NCI-H82 treated with DMSO at 0.1 percent for 48 hours (cell line): ENCODE results near the gene SLC16A13.
"Not testable (repeated sequence)": the region's sequence is repeated elsewhere in the genome, so short reads cannot be mapped to it uniquely, and the experiment has no call there.

Experiments
- DNase-seq: peaks from one replicate; lab custom pipeline; 2025; ENCODE audit not compliant: unreplicated experiment; lab: John Stamatoyannopoulos, UW

The SLC16A13 gene

DNA sequence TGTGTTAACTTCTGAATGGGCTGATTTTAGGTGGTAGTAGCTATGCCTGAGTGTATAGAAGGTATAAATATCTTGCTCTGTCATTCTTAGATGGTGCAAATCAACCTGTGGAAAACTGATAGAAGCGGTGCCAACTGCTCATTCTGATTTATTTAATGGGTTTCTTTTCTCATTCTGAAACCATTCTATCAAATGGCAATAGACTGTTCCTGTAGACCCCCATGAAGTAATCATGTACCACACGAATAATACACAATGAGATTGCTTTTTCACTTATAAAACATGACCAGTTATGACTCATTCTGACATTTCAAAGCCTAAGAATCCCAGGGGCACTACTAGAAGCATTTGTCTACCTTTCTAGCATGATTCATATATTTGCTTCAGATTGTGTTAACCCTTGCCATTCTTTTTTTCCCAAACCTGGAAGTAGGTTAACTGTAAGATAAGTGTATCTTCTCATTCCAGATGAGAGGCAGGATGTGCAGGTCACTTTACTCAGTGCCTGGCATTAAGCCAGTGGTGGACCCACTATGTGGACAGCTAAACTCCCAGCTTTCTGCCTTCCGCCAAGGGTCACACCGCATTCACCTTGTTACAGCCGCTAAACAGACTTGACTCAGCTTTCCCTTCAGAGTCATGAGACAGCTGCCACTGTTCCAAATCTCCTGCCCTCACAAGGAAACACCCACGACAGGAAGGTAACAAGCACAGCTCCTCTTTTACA lies 24.5 kb downstream of the SLC16A13 start:
- DNase-seq: no peak

DNA sequence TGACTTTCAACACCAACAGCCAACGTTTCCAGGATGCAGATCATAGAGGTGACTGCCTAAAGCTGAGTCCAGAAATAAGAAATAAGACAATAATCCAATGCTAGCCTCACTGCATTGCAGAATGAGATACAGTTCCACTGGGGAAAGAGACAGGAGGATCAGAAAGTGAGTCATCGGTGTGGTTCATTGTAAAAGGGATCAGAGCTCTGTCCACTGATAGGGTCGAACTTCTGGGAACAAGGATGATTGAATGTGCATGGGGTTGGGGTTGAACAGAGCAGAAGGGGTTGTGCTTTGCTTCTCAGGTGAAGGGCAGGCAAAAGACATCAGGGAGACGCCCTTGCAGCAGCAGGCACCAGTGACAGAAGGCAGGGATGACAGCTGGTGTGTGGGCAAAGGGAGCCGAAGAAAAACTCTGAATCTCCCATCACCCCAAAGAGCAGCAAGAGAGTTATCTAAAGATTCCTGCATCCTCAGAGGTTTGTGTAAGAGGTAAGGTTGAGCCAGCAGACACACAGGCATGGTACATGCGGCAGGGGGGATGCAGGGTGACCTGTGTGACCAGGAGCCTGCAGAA lies 27.8 kb downstream of the SLC16A13 start:
- DNase-seq: no peak

DNA sequence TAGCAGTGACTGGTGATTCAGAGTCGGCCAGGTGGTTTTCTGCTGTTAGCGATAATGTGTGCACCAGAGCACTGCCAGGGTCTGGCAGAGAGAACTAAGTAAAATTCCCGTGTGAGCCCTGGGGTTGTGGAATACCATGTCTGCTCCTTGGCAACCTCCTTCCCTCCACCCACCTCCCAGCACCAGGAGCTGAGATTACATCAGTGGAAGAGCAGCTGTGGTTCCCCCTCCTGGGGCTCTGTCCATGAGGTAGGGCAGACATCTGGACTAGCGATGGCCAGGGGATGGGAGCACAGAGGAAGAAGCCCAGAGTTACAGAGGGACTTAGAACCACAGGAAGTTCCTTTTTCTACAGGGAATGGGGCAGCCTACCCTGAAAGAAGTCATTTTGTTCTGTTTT lies 28.4 kb downstream of the SLC16A13 start:
- DNase-seq: no peak

DNA sequence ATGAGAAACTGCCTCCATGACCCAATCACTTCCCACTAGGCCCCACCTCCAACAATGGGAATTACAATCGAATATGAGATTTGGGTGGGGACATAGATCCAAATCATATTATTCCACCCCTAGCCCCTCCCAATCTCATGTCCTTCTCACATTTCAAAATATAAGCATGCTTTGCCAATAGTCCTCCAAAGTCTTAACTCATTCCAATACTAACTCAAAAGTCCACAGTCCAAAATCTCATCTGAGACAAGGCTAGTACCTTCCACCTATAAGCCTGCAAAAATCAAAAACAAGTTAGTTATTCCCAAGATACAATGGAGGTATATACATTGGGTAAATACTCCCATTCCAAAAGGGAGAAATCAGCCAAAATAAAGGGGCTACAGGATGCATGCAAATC lies 31.4 kb downstream of the SLC16A13 start:
- no peak for DNase-seq

DNA sequence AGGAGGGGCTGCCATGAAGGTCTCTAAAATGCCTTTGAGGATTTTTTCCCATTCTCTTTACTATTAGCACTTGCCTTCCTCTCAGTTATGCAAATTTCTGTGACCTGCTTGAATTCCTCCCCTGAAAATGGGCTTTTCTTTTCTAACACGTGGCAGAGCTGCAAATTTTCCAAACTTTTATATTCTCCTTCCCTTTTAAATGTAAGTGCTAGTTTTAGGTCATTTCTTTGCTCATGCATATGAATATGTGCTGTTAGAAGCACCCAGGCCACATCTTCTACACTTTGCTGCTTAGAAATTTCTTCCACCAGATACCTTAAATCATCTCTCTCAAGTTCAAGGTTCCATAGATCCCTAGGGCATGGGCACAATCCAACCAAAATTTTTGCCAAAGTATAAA lies 32.5 kb downstream of the SLC16A13 start:
- no peak for DNase-seq

DNA sequence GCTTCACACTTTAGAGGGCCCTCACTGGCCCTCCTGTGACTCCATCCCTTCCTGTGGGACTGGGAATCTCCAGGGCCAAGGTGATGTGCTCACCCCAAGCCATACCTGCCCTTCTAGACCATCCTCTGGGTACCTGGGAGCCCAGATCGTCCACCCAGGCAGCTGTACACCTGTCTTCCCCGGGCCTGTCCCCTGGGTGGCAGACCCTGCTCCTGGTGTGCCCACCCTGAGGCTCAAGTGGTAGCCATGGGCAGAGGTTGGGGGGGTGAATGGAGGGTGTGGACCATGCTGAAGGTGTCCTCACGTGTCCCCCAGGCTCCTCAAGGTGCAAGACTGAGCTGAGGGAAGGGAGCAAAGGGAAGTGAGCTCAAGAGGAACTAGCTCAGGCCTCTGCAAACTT lies 34.9 kb downstream of the SLC16A13 start:
- no peak for DNase-seq

DNA sequence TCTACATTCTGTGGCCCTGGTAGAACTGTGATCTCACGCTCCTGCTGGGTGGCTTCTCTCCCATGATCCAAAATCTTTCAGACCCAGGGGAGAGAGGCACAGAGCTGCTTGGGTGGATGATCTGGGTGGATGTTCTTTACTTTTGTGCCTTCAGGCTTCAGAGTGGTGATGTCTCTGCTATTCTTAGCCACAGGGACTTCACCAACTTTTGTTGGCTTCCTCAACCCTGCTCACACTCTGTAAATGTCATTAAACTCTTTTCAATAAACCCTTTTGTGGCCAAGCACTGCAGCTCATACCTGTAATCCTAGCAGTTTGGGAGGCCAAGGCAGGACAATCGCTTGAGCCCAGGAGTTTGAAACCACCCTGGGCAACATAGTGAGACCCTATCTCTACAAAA lies 36.6 kb downstream of the SLC16A13 start:
- no peak for DNase-seq

DNA sequence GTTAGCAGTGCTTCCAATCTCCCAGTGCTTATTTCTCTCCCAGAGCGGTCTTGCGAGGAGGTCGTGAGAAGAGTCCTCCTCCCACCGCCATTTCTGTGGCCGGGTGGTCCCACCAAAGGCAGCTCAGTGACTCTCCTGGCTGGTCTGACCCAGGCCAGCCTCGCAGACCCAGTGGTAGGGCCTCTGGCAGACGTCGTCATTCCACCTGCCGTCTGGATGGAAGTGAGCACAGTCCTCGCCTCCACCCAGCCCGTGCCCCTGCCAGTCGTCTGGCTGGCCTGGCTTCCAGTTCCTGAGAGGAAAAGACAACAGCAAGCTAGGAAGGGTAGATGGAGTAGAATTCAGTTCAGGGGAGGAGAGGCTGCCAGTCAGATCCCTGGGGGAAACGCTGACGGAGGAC lies 39.1 kb downstream of the SLC16A13 start:
- DNase-seq: no peak

DNA sequence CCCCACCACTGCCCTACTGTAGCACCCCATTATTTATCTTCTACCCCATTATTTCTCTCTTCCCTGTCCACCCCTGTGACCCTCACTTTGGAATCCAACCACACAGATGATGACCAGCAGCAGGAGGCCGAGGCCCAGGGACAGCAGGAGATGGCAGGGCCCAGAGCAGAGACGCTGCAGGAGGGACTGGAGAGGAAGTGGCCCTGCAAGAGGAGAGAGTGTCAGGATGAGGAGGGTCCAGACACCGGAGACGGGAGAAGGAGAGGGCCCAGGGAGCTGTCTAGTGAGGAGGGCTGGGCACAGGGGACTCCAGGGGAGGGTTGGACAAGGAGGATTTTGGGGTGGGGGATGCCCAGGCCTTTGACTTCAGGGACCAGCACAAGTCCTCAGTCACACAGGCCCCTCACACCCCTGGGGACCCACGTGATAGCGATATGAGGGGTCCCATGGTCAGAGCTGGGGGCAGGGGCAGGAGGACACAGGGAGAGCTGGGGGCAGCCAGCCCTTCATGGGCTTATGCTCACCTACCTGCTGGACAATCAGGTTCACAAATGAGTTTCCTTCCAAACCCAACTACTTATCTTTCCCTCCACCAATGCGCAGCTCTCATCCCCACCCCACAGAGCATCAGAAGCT lies 42.2 kb downstream of the SLC16A13 start:
- no peak for DNase-seq

DNA sequence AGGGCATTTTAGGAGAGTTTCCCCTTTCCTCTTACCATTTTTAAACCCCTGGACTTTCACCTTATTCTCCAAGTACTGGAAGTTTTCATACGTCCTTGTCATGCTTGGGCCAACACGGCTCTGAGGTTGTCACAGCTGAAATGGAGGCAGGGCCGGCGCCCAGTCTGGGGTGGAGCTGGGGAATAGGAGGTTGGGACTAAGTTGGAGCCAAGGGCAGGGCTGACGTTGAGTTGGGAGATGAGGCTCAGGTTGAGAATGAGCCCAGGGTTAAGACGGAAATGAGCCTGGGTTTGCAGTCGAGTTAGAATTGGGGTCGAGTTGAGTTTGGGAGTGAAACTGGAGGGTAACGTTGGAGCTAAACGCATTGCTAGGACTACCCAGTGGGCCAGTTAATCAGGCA lies 42.9 kb downstream of the SLC16A13 start:
- DNase-seq: no peak

DNA sequence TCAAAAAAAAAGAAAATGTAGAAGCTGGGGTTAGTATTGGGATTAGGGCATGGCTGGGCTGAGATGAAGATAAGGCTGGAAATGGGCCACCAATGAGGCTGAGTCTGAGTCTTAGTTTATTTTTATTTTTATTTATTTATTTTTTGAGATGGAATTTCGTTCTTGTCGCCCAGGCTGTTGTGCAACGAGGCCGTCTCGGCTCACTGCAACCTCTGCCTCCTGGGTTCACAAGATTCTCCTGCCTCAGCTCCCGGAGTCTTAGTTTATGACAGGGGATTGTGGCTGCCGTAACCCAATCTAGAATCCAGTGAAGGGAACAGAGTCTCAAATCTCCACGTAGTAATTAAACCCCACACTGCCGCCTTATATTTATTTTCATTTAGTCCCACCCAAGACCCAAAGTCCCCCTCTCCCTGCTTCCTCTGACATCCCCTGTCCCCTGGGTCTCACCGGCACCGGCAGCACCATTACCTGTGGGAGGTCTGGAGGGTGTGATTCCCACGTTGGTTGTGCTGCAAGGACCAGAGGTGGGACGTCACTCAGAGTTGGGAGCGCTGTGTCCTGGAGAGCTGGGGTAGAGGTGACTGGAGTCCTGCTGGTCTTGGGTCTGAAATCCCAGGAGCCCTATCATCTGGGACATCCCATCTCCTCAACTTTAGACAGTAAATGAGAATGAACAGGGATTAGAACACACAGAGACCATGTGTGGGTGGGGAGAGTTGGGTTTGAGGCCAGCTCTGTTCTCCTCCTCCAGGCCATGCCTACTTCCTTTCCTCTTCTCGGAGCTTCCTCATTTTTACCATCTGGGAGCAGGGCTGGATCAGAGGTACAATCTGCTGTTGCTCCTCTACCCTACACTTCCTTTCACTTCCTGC lies 44.0 kb downstream of the SLC16A13 start, which contains the start of gene CLEC10A:
CLEC10A (minus strand) TSS at position 671 of the 875 bp plus-strand sequence. CDS start 1,439 bp downstream, outside the sequence.
- no peak for DNase-seq

DNA sequence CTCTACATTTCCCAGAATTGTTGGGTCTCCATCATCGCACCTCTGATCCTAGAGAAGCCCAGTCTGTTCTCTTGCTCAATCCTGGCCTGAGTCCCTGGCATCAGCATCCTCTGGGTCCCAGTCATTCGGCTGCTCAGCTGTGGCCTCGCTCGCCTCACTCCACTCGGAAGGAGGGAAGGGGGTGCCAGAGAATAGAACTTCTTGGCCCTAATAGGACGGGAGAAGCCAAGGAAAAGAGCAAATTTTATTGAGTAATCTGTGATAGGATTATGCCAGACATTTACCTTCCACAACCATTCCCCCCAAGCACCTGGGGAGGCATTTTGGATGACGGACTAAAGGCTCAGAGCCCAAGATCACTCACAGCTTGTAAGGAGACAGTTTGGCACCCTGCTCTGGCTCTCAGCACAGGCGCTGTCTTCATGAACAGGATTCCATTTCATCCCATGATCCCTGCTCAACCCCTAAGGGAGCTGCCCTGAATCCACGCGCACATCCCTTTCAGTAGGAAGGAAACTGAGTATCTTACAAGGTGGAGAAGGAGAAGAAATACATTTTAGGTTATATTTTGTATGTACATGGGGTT lies 44.7 kb downstream of the SLC16A13 start:
- no peak for DNase-seq

DNA sequence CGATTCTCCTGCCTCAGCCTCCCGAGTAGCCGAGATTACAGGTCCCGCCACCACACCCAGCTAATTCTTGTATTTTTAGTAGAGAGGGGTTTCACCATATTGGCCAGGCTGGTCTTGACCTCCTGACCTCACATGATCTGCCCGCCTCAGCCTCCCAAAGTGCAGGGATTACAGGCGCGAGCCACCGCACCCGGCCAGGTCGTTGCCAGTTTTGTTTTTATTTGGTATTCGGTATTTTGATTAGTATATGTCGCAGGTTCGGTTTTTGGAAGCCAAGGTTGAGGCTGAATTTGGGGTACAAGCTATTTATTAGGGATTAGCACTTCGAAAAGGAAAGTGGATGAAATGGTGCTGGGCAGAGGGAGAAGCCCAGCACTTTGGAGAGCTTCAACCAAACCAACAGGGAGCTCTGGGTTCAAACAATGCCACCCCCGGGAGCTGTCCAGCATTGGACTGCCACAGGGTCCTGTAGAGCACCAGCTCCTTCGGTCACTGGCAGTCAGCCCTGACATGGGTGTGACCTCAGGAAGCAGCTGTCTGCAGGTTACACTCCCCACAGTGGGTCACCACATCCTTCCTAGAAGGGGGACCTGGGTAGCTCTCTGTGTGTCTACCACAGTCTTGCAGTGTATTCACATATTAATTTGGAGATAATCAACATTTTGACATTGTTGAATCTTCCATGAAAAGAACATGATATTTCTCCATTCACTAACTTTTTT lies 45.7 kb downstream of the SLC16A13 start:
- no peak for DNase-seq

DNA sequence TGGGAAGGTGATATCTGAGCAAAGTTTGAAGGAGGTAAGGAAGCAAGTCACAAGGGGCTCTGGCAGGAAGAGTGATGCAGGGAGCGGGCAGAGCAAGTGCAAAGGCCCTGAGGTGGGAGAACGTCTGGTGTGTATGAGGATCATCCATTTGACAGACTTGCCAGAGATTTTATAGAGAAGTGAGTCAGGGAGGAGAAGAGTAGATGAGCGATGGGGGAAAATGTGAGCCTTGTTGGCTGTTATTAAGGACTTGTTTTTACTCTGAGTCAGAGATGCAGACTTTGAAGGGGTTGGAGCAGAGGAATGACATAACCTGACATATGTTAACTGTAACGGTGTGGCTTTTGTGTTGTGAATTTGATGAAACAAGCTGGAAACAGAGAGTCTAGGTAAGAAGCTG lies 47.8 kb downstream of the SLC16A13 start:
- no peak for DNase-seq

DNA sequence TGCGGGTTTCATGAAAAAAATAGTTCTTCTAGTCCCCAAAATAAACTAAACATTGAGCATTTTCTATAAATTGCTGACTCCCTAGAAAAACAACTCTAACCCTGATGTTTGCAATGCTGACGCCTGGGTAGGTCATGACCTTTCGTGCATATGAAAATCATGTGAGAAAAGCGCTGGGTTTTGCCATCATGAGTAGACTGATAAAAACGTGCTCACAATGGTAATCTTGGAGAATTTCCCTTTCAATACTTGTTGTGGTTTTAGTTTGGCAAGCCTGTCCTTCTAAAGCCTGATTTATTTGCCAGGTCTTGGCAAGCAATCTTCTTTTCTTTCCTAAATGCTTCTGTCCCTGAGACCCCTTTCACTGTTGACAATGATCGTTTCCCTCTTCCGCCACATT lies 48.3 kb downstream of the SLC16A13 start:
- no peak for DNase-seq

DNA sequence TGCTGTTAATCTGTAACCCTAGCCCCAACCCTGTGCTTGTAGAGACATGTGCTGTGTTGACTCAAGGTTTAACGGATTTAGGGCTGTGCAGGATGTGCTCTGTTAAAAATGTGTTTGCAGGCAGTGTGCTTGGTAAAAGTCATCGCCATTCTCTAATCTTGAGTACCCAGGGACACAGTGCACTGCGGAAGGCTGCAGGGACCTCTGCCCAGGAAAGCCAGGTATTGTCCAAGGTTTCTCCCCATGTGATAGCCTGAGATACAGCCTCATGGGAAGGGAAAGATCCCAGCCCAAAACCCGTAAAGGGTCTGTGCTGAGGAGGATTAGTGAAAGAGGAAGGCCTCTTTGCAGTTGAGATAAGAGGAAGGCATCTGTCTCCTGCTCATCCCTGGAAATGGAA lies 52.6 kb downstream of the SLC16A13 start:
- DNase-seq: peak; percentile 35

DNA sequence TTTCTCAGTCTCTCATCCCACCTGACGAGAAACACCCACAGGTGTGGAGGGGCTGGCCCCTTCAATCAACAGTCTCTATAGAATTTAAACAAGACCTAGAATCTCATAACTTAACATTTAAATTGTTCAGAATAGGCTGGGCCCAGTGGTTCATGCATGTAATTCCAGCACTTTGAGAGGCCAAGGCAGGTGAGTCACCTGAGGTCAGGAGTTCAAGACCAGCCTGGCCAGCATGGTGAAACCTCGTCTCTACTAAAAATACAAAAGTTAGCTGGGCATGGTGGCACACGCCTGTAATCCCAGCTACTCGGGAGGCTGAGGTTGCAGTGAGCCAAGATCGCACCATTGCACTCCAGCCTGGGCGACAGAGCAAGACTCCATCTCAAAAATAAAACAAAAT lies 53.8 kb downstream of the SLC16A13 start:
- not testable (repeated sequence) for DNase-seq
